ENCODE results near the gene BDNF. TPM values are rescaled to one million over a fixed set of nuclear protein-coding genes. Genes with fewer than 3 reads are reported as not detected.
A peak's percentile ranks its signal among the peaks of the same experiment; 100 is the strongest.

BDNF gene
- total and polyA plus RNA-seq, 2 of the 8 experiments (the other 6 are each of a cell fraction or from before 2014, with no cell fraction given): 2.4 to 5.4 TPM

DNA sequence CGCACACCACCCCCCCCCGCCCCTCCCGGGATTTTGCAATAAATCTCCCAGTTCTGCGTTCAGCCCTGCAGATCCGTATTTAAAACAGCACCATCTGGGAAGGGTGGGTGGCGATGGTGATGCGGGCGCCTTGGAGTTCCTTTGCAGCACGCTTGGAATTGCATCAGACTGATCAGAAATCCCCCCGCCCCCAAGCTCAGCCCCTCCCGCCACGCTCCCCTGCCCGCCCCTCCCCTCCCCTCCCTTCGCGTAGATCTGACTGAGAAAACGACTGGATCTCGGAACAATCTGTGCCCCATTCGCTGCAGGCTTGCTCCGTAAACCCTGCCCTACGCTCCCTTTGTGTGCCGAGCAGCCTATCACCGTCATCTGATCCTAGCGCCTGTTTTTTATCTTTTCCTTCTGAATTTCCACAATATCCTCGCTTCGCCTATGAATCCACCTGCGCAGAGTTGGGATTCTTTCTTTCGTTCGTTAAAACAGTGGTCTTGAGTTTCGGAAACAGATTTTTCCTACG, 18.1 kb upstream of the BDNF start (continued):
- TF ChIP-seq HDAC2 (IDR thresholded peaks at IDR 0.05; ENCODE audit: borderline replicate concordance in 1 of 2, low read depth in 2 of 2, low read length in 2 of 2): no peak
- no peak for TF ChIP-seq NRF1 (IDR thresholded peaks at IDR 0.05; ENCODE audit: low read depth, low read length)
- no peak for TF ChIP-seq HDAC6 (IDR thresholded peaks at IDR 0.05; ENCODE audit: low read depth, low read length)
- TF ChIP-seq SIN3A (conservative IDR thresholded peaks at IDR 0.05 in 1 of 2, IDR thresholded peaks at IDR 0.05 in 1 of 2; ENCODE audit: low read depth in 1 of 2, low read length in 2 of 2): 0 out of 4 replicates have a peak, but pooled peaks of 1 of the 2 experiments have one; percentile 29
- TF ChIP-seq CTBP2 (IDR thresholded peaks at IDR 0.05; ENCODE audit: borderline replicate concordance, insufficient read depth, insufficient read length, low read length): no peak
- TF ChIP-seq TCF12 (IDR thresholded peaks at IDR 0.05; ENCODE audit: low read depth, low read length): no peak
- TF ChIP-seq FOSL1 (IDR thresholded peaks at IDR 0.05; ENCODE audit: insufficient read depth, low read depth, low read length): no peak
- TF ChIP-seq JUN (IDR thresholded peaks at IDR 0.05; ENCODE audit: low read depth, low read length): no peak
- peak; percentile 30; the same call in 1 of the 2 replicates for TF ChIP-seq SP1 (IDR thresholded peaks at IDR 0.05; ENCODE audit: low read depth, low read length)
- no peak for TF ChIP-seq SUZ12 (IDR thresholded peaks at IDR 0.05; ENCODE audit: low read length)
- TF ChIP-seq BRCA1 (IDR thresholded peaks at IDR 0.05; ENCODE audit: low read depth, low read length): no peak
- TF ChIP-seq, protein P1, sequence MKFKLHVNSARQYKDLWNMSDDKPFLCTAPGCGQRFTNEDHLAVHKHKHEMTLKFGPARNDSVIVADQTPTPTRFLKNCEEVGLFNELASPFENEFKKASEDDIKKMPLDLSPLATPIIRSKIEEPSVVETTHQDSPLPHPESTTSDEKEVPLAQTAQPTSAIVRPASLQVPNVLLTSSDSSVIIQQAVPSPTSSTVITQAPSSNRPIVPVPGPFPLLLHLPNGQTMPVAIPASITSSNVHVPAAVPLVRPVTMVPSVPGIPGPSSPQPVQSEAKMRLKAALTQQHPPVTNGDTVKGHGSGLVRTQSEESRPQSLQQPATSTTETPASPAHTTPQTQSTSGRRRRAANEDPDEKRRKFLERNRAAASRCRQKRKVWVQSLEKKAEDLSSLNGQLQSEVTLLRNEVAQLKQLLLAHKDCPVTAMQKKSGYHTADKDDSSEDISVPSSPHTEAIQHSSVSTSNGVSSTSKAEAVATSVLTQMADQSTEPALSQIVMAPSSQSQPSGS (IDR thresholded peaks at IDR 0.05; ENCODE audit: low read length): no peak
- no peak for TF ChIP-seq E2F6 (IDR thresholded peaks at IDR 0.05)
